Measurements from ENCODE around the gene SYNJ2. TPM values are rescaled to one million over a fixed set of nuclear protein-coding genes. Genes with fewer than 3 reads are reported as not detected.

The SYNJ2 gene
- total and polyA plus RNA-seq, 2 donors from 2014 or later: 1.7 to 15.8 TPM

DNA sequence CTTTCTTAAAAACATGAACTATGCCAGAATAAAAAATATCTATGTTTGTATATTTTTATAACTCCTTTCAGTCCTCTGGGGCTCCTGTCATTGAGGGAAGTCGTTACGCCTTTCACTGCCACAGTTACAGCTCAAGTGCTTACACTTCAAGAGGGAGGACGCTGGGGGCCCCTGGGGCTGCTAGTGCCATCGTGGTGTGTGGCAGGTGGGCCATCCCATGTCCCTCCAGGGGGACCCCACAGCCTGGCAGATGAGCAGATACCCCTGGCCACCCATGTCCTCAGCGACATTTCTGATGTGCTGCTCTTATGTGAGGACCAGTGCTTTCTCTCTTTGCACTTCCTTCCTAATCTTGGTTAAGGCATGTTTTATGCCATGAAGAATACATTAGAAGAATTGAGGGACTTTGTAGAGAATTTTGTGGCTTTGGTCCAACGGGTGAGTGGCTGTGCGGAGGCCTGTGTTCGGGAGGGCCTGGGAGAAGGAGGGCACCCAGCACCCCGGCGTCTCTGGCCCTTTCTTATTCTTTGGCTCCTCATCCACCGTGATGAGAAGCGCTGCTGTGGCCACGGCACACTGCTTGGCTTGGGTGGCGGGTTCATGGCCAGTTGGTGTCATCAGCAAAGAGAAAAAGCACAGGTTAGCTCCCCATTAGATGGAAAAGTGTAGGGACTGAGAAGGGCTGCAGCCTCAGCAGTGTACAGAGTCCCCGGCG, 38.3 kb upstream of the SYNJ2 start:
- Histone ChIP-seq H3K27ac (ENCODE audit: low read depth in 2 of 2, low read length in 2 of 2) (no peak overlapping the region), H3K4me3 (ENCODE audit: low read length in 3 of 3) (no peak overlapping the region), H3K36me3 (ENCODE audit: control insufficient read depth in 2 of 3, insufficient read depth in 3 of 3, low read length in 3 of 3) (peaks cover 3 to 44% (median 10%) of the 10 kb centered on the region in 3 donors), H3K9me3 (ENCODE audit: control insufficient read depth in 2 of 3, insufficient read depth in 1 of 3, low read length in 3 of 3) (no peaks in the 10 kb centered on the region), H3K9ac (ENCODE audit: low read length in 3 of 3) (no peak overlapping the region), H3K4me1 (ENCODE audit: control insufficient read depth in 2 of 3, insufficient read depth in 2 of 3, low read depth in 1 of 3, low read length in 3 of 3) (peaks cover 0 to 4% (median 0%) of the 10 kb centered on the region in 3 donors), H3K27me3 (ENCODE audit: control insufficient read depth, insufficient read depth, low read length) (no peaks in the 10 kb centered on the region)
- TF ChIP-seq, protein P1, sequence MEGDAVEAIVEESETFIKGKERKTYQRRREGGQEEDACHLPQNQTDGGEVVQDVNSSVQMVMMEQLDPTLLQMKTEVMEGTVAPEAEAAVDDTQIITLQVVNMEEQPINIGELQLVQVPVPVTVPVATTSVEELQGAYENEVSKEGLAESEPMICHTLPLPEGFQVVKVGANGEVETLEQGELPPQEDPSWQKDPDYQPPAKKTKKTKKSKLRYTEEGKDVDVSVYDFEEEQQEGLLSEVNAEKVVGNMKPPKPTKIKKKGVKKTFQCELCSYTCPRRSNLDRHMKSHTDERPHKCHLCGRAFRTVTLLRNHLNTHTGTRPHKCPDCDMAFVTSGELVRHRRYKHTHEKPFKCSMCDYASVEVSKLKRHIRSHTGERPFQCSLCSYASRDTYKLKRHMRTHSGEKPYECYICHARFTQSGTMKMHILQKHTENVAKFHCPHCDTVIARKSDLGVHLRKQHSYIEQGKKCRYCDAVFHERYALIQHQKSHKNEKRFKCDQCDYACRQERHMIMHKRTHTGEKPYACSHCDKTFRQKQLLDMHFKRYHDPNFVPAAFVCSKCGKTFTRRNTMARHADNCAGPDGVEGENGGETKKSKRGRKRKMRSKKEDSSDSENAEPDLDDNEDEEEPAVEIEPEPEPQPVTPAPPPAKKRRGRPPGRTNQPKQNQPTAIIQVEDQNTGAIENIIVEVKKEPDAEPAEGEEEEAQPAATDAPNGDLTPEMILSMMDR (IDR thresholded peaks at IDR 0.05; ENCODE audit: borderline replicate concordance, extremely low read depth, insufficient read depth): no peak
- no peak for DNase-seq
- intact Hi-C loops (cut with DNase I): no loop called here
- no peak for FAIRE-seq

DNA sequence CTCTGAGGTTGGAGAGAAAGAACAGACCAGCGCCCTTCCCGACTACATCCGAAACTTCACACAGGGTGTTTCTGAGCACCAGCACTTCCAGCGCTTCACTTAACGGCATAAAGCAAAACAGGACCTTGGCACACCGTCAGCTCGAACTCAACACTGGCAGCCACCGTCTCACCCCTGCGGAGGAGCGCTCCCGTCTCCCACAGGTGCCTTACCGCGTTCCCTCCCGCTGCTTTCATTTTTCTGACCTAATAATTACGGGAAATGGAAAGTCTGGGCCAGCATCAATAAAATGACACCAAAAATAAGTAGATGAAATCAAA, 37.7 kb upstream of the SYNJ2 start:
- peaks cover 3 to 38% (median 10%) of the 10 kb centered on the region in 3 donors for H3K36me3 ChIP-seq (ENCODE audit: control insufficient read depth in 2 of 3, insufficient read depth in 3 of 3, low read length in 3 of 3)
- H3K4me3 ChIP-seq (ENCODE audit: low read length in 3 of 3): no peak overlapping the region
- H3K9ac ChIP-seq (ENCODE audit: low read length in 3 of 3): no peak overlapping the region
- no peaks in the 10 kb centered on the region for H3K9me3 ChIP-seq (ENCODE audit: control insufficient read depth in 2 of 3, insufficient read depth in 1 of 3, low read length in 3 of 3)
- peaks cover 0 to 4% (median 0%) of the 10 kb centered on the region in 3 donors for H3K4me1 ChIP-seq (ENCODE audit: control insufficient read depth in 2 of 3, insufficient read depth in 2 of 3, low read depth in 1 of 3, low read length in 3 of 3)
- DNase-seq (no peak), FAIRE-seq (no peak)
- no peak overlapping the region for H3K27ac ChIP-seq (ENCODE audit: low read depth in 2 of 2, low read length in 2 of 2)
- intact Hi-C loops (cut with DNase I): no loop called here
- no peaks in the 10 kb centered on the region for H3K27me3 ChIP-seq (ENCODE audit: control insufficient read depth, insufficient read depth, low read length)
- TF ChIP-seq, protein P1 (IDR thresholded peaks at IDR 0.05; ENCODE audit: borderline replicate concordance, extremely low read depth, insufficient read depth): no peak

DNA sequence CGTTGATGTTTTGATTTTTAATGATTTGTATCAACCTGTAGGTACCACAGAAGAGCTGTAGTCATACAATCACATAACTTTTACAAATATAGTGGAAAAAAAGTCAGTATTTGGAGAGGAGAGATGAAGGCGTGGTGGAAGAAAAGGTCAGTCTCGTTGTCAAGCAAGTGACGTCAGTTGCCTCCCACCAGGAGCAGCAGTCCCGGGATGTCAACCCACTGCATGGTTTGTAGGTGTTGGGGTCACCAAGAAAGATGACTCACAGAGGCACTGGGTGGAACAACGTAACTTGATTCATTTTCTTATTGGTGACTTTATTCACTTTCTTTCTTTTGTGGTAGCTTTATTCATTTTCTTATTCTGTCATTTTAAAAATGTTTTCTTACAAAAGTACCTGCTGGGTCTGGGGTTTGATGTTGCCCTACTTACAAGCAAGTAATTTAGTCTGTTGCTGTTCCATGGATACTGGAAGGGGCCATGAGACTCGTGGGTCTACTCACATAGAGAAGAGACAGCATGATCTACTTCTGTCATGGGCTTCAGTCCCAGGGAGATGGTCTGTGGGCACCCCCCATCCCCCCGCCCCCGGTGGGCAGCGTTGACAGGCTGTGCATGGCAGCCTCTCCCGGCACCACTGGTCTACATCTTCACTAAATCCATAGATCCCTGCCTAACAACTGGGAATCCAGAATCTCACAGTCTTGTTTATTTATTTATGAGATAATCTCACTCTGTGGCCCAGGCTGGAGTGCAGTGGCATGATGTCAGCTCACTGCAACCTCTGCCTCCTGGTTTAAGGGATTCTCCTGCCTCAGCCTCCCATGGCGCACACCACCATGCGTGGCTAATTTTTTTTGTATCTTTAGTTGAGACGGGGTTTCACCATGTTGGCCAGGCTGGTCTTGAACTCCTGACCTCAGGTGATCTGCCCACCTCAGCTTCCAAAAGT, 36.4 kb upstream of the SYNJ2 start:
- intact Hi-C loops (cut with DNase I): no loop called here

More for the DNA sequence above, 36.4 kb upstream of the SYNJ2 start:
- FAIRE-seq: no peak
- TF ChIP-seq, protein P1 (IDR thresholded peaks at IDR 0.05; ENCODE audit: borderline replicate concordance, extremely low read depth, insufficient read depth): no peak
- Histone ChIP-seq H3K4me1 (ENCODE audit: control insufficient read depth in 2 of 3, insufficient read depth in 2 of 3, low read depth in 1 of 3, low read length in 3 of 3) (no peaks in the 10 kb centered on the region), H3K27me3 (ENCODE audit: control insufficient read depth, insufficient read depth, low read length) (no peaks in the 10 kb centered on the region), H3K36me3 (ENCODE audit: control insufficient read depth in 2 of 3, insufficient read depth in 3 of 3, low read length in 3 of 3) (peaks cover 3 to 31% (median 10%) of the 10 kb centered on the region in 3 donors), H3K9me3 (ENCODE audit: control insufficient read depth in 2 of 3, insufficient read depth in 1 of 3, low read length in 3 of 3) (no peaks in the 10 kb centered on the region), H3K4me3 (ENCODE audit: low read length in 3 of 3) (no peak overlapping the region), H3K9ac (ENCODE audit: low read length in 3 of 3) (no peak overlapping the region), H3K27ac (ENCODE audit: low read depth in 2 of 2, low read length in 2 of 2) (no peak overlapping the region)
- no peak for DNase-seq

Measured in kidney (tissue), 14 donors.